Smooth muscle cell (in vitro differentiated cells): ENCODE data around the gene S100A16. TPM values are rescaled to one million over a fixed set of nuclear protein-coding genes. Genes with fewer than 3 reads are reported as not detected.

Source experiments
- DNase-seq: peaks from one replicate; lab custom pipeline; 2025; ENCODE audit not compliant: unreplicated experiment; lab: John Stamatoyannopoulos, UW
- H2AFZ ChIP-seq: fragments of 200-600 bp; sonication (generic); 2 replicates; pipeline ENCODE4 v1.6.0; 2016; ENCODE audit warnings: antibody characterized with exemption, low read depth, mild to moderate bottlenecking
- H3F3A ChIP-seq: fragments of 200-600 bp; sonication (generic); 2 replicates; pipeline ENCODE4 v1.6.0; 2017; ENCODE audit warnings: antibody characterized with exemption, low read depth
- H3K27ac ChIP-seq: fragments of 200-600 bp; sonication (generic); 2 replicates; pipeline ENCODE4 v1.5.1; 2016; ENCODE audit warnings: low read depth, mild to moderate bottlenecking
- H3K27me3 ChIP-seq: fragments of 200-600 bp; sonication (generic); 2 replicates; pipeline ENCODE4 v1.6.1; 2016; ENCODE audit warnings: low read depth, mild to moderate bottlenecking
- H3K36me3 ChIP-seq: fragments of 200-600 bp; sonication (generic); 2 replicates; pipeline ENCODE4 v1.5.1; 2016; ENCODE audit warnings: low read depth
- H3K4me1 ChIP-seq: fragments of 200-600 bp; sonication (generic); 2 replicates; pipeline ENCODE4 v1.5.1; 2016; ENCODE audit warnings: low read depth
- H3K4me2 ChIP-seq: fragments of 200-600 bp; sonication (generic); 2 replicates; pipeline ENCODE4 v1.6.0; 2016; ENCODE audit warnings: mild to moderate bottlenecking
- H3K4me3 ChIP-seq: fragments of 200-600 bp; sonication (generic); 2 replicates; pipeline ENCODE4 v1.5.1; 2016; ENCODE audit warnings: mild to moderate bottlenecking
- H3K79me2 ChIP-seq: fragments of 200-600 bp; sonication (generic); 2 replicates; pipeline ENCODE4 v1.6.0; 2016; ENCODE audit warnings: low read depth, mild to moderate bottlenecking
- H3K9ac ChIP-seq: fragments of 200-600 bp; sonication (generic); 2 replicates; pipeline ENCODE4 v1.6.0; 2016; ENCODE audit warnings: low read depth
- H3K9me3 ChIP-seq: fragments of 200-600 bp; sonication (generic); replicated peaks from 2 replicates; pipeline ENCODE4 v1.5.1; 2016; ENCODE audit warnings: low read depth
- H4K20me1 ChIP-seq: fragments of 200-600 bp; sonication (generic); 2 replicates; pipeline ENCODE4 v1.6.0; 2016; ENCODE audit warnings: low read depth
- WGBS: methylation state at CpG from one replicate; pipeline ENCODE4 v1.1.7; 2016; ENCODE audit warnings: low lambda C conversion rate; 5-methylcytosine and 5-hydroxymethylcytosine counted together
- polyA plus RNA-seq: library from polyadenylated mRNA; unstranded; fragments of >200 nt; fragmentation: Nextera tagmentation; extraction: Ambion mirVana; gene quantifications from 2 replicates; pipeline ENCODE4 v1.2.1, GENCODE V29; 2016
- total RNA-seq: library from RNA; depleted of rRNA; stranded (reverse); fragments of >200 nt; gene quantifications from 2 replicates; pipeline ENCODE4 v1.2.3, GENCODE V29; 2014
- TF ChIP-seq, protein P1 (sequence below): fragments of 200-600 bp; sonication (generic); IDR thresholded peaks from 2 replicates; pipeline ENCODE4 v1.5.1; 2017; ENCODE audit warnings: borderline replicate concordance, mild to moderate bottlenecking, antibody characterized with exemption; ENCODE audit not compliant: insufficient read depth, poor library complexity, severe bottlenecking

Gene S100A16, protein sequence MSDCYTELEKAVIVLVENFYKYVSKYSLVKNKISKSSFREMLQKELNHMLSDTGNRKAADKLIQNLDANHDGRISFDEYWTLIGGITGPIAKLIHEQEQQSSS
- total RNA-seq (198 and 238 TPM in 2 replicates), polyA plus RNA-seq (302 and 358 TPM in 2 replicates)

DNA sequence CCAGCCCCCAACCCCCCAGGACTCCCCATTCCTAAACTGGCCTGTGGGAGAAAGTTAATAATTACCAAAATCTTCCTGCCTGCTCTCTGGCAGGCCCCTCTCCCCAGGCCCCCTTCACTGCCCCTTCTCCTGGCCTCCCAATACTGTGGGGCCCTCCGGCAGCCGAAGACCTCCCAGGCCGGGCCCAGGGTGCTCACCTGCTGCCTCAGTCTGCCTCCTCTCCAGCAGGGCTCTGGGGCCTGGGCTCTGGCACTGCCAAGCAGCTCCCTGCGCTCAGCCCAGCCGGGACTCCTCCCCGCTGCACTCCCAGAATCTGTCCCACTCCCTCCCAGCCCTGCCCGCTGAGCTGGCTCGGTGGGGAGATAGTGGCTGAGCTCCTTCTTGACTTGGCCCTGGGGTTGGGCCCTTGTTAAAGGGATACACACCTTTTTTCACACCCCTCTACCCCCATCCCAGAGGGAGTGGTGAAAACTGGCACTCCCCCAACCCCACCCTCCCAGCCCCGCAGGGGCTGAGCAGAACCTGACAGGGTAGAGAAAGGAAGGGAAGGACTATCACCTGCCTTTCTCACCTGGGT, at the start of gene S100A16:
S100A16 (minus strand) TSS at position 383 of the 577 bp plus-strand sequence. CDS start 4,986 bp downstream, outside the sequence.
- Histone ChIP-seq H3K36me3 (no peaks in the 10 kb centered on the region), H3K79me2 (peaks cover 33% of the 10 kb centered on the region), H3K27me3 (no peaks in the 10 kb centered on the region), H3F3A (peaks cover 16% of the 10 kb centered on the region), H3K9ac (peak within 1 kb of the TSS; percentile 86), H2AFZ (peak within 1 kb of the TSS; percentile 18), H3K4me1 (peaks cover 47% of the 10 kb centered on the region), H3K27ac (peak within 1 kb of the TSS; percentile 69), H3K9me3 (no peaks in the 10 kb centered on the region), H4K20me1 (no peaks in the 10 kb centered on the region), H3K4me3 (peak within 1 kb of the TSS; percentile 79), H3K4me2 (peak within 1 kb of the TSS; percentile 99)
- DNase-seq = no peak
- WGBS = 13% methylated on average over 6 of the region's 9 CpGs
- TF ChIP-seq, protein P1, sequence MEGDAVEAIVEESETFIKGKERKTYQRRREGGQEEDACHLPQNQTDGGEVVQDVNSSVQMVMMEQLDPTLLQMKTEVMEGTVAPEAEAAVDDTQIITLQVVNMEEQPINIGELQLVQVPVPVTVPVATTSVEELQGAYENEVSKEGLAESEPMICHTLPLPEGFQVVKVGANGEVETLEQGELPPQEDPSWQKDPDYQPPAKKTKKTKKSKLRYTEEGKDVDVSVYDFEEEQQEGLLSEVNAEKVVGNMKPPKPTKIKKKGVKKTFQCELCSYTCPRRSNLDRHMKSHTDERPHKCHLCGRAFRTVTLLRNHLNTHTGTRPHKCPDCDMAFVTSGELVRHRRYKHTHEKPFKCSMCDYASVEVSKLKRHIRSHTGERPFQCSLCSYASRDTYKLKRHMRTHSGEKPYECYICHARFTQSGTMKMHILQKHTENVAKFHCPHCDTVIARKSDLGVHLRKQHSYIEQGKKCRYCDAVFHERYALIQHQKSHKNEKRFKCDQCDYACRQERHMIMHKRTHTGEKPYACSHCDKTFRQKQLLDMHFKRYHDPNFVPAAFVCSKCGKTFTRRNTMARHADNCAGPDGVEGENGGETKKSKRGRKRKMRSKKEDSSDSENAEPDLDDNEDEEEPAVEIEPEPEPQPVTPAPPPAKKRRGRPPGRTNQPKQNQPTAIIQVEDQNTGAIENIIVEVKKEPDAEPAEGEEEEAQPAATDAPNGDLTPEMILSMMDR = no peak

DNA sequence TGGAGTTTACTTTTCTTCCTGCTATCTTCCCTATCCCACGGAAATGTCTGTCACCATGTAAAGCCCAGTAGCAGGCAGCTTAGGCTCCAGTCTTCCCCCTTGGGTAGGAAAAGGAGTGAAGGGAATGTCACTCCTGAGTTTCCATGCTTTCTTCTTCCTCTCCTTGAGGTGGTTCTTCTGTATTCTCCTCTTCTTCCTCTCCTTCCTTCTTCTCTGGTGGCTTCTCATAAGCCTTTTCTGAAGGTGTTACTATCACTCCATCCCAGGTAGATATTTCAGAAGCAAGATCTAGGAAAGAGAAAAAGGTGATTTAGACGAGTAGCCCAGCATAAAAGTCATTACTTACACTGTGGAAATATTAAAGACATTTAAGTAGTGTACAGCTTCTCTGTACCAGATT, 49.3 kb upstream of the S100A16 start:
- Histone ChIP-seq H3F3A (peaks cover 45% of the 10 kb centered on the region), H3K4me3 (no peak overlapping the region), H3K4me2 (no peak overlapping the region), H4K20me1 (no peaks in the 10 kb centered on the region), H3K4me1 (peaks cover 9% of the 10 kb centered on the region), H3K36me3 (peaks cover 19% of the 10 kb centered on the region), H3K27ac (no peak overlapping the region), H3K79me2 (peaks cover 16% of the 10 kb centered on the region), H3K27me3 (no peaks in the 10 kb centered on the region), H3K9ac (no peak overlapping the region), H3K9me3 (no peaks in the 10 kb centered on the region), H2AFZ (no peak overlapping the region)
- no peak for DNase-seq
- WGBS = 90% methylated on average over 2 of the region's 2 CpGs
- TF ChIP-seq, protein P1 = no peak

DNA sequence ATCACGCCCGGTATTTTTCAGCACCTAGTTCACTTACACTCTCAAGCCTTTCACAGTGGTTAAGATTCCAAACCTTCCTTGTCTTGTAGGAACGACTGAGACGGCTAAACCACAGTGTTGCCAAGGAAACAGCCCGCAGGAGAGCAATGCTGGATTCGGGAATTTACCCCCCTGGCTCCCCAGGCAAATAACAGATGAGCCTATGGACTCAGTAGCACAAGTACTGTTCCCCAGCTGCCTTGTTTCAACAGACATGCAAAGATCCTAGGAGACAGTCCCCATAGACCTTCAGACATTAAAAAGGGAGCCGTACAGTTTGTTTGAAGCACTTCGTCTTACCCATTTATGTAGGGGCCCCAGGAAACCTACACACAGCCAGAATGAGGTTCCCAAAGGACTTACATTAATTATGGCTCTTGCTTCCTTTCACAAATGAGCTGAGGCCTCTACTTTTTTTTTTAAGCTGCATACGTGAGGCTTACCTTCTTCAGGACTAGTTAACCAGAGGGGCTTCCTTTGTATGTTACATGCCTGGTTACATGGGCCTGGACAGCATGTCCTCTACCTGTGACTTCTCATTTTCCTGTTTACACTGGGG, 48.3 kb upstream of the S100A16 start:
- Histone ChIP-seq H4K20me1 (no peaks in the 10 kb centered on the region), H2AFZ (no peak overlapping the region), H3K27ac (peak overlapping the region; percentile 8), H3K9me3 (no peaks in the 10 kb centered on the region), H3K27me3 (no peaks in the 10 kb centered on the region), H3K9ac (no peak overlapping the region), H3K79me2 (peaks cover 12% of the 10 kb centered on the region), H3F3A (peaks cover 41% of the 10 kb centered on the region), H3K36me3 (peaks cover 19% of the 10 kb centered on the region), H3K4me1 (peaks cover 9% of the 10 kb centered on the region), H3K4me3 (no peak overlapping the region), H3K4me2 (no peak overlapping the region)
- TF ChIP-seq, protein P1 = no peak
- 72% methylated on average over 9 of the region's 9 CpGs for WGBS
- no peak for DNase-seq
